GM18951 (cell line): ENCODE measurements around the gene EDNRB.

Experiments
- POLR2A ChIP-seq: IDR thresholded peaks from 4 replicates; pipeline ENCODE4 v1.6.1; 2011; ENCODE audit warnings: mild to moderate bottlenecking; ENCODE audit not compliant: insufficient read length, insufficient read depth; ENCODE audit errors: extremely low read depth
- in situ Hi-C: fragments of 300-500 bp; cut with MboI; formaldehyde crosslinking; loops from one replicate; pipeline ENCODE4 v1.12.0; 2022; ENCODE audit warnings: low sequenced_read_pairs, mixed read lengths, inconsistent platforms; ENCODE audit not compliant: unreplicated experiment

The EDNRB gene

DNA sequence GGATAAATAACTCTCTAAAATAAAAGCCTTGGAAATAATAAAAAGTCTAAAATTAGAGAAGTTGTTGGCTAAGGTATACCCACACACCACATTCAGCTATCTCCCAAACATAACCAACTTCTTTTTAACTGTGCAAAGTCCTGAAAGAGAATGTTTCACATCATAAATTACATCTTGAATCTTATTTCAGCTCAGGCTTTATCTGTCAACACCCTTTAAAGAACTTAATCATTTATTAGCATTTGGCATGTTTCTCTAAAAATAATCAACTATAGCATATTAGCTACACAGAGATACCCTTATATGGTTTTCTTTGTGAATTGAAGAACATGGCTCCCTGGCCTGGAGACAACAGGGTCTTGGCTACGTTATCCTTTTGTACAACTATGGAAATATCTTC lies 6.9 kb downstream of the EDNRB start:
- TF ChIP-seq POLR2A: no peak
- in situ Hi-C loops: no loop called here

DNA sequence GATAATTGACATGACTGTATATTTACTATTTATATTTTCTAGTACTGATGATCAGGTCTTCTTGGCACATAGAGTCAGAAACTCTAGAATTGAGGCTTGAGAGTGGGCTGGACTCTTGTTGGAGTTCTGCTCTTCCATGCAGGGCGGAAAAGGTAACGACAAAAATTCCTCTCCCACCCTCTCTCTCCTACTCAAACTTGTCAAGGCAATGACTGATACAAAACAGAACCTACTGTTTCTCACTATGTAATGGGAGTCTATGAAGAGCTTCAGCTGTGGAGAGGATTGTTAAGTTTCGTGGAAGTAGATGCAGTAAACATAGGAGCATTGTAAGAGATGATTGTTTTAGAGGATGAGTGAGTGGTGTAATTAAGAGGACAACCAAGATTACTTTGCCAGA lies 8.8 kb downstream of the EDNRB start:
- in situ Hi-C loops: no loop called here
- no peak for TF ChIP-seq POLR2A

DNA sequence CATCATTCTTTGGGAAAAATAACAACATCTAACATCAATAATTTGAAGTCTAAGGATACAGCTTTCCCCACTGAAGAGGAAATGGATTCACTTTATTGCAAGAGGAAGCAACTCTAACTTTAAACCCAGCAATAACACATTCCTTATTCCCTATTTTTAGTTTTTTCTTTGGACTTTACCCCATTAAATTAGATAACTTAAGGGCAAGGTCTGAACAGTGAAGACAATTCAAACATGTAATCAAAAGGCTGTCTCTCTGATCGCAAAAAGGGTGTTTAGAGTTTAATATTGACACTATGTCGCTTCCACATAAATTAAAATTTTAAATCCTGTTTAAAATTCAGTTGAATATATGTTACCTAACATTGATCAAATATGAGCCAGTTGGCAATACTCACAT lies 10.1 kb downstream of the EDNRB start:
- no peak for TF ChIP-seq POLR2A
- in situ Hi-C loops: no loop called here

DNA sequence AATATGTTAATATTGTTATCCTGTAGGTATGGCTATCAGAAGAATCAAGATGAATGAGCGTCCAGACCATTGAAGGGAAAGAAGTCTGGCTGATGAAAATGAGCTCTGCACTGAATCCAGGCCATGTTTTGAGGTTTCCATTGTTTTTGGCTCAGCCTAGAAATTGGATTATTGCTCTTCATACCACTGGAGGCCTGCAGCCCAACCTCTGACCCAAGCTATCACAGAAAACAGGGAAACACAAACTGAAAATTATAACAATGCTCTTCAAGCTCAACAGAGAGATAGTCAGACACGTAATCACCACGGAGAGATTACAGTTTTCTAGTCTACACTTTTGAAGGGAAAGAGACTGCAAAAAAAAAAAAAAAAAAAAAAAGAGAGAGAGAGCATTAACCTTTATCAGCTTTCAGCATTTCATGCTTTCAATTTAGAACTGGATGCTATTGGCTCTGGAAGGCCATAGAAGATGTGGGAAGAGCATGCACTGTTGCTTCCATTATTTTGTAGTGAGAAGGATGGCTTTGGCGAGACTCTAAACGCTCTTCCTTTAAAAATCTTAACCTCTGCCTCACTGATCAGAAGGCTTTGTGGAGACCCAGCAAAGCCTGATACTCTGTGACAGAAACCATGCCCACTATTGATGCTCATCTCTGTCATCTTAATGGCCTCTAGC lies 10.8 kb downstream of the EDNRB start:
- in situ Hi-C loops: no loop called here
- TF ChIP-seq POLR2A: no peak

DNA sequence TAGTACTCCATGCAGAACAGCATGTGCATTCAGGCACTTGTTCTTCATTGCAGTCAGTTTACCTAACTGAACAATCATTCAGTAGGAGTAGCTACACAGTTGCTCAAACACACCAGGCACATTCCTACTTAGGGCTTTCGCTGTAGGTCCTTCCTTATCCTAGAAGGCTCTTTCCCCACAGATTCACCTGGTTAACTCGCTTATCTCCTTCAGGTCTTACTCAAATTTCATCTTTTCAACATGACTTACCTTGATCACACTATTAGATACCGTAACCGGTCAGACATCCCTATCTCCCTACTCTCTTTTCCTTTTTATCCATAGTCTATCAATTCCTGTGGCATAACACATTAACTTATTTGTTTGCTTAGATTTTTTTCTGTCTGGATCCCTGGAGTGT lies 14.6 kb downstream of the EDNRB start:
- TF ChIP-seq POLR2A: no peak
- in situ Hi-C loops: no loop called here

DNA sequence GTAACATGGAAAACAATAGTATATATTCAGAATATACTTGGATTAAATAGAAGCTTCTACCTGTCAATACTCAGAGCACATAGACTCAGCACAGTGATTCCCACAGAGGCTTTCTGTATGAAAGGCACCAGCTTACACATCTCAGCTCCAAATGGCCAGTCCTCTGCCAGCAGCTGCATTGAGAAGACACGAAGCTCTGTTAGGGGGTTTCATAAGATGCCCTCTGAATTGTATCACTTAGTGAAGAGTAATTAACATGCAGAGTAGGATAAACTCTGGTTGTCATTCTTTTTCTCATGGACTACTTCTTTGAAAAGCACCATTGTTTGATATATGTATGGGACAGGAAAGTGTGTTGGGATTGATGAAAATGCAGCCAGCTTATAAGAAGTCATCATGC lies 15.2 kb downstream of the EDNRB start:
- no peak for TF ChIP-seq POLR2A
- in situ Hi-C loops: no loop called here

DNA sequence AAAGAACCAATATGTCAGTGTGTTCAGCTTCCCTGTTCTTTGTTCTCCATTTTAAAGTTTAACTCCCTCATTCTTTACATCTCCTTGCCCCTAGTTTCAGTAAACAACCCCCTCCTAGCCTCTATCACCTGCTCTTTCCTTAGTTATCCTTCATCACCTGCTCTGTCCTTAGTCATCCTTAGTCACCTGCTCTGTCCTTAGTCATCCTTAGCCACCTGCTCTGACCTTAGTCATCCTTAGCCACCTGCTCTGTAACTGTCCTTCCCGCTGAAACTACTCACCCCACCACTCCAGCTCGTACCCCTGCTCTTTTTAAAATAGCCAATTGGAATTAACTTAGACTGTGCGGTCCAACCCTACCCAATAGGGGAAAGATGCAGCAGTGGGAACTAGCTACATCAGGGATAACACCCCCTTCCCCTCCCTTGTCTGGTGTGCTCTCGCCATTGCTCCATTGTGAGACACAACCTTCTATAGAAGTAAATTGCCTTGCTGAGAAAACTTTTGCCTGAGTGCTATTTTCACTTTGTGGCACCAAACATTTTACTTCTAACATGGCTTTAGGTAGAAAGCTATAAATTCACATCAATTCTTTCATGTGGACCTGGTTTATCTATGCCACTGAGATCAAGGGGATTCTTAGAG lies 16.2 kb downstream of the EDNRB start:
- in situ Hi-C loops: no loop called here
- no peak for TF ChIP-seq POLR2A

DNA sequence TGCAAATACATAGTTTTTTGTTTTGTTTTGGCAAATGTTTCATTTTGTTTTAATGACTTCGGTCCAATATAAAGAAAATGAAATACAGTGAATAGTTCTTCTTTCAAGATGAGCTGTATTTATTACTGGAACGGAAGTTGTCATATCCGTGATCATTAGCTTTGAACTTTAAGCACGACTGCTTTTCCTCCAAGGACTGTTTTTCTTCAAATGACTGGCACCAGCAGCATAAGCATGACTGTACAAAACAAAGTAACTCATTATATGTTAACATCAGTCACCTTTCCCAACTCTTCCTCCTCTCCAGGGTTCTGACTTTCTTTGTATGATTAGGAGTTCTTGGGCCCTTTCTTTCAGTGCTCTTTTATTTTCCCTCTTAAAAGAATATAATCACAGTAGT lies 20.5 kb downstream of the EDNRB start:
- TF ChIP-seq POLR2A: no peak
- in situ Hi-C loops: no loop called here

DNA sequence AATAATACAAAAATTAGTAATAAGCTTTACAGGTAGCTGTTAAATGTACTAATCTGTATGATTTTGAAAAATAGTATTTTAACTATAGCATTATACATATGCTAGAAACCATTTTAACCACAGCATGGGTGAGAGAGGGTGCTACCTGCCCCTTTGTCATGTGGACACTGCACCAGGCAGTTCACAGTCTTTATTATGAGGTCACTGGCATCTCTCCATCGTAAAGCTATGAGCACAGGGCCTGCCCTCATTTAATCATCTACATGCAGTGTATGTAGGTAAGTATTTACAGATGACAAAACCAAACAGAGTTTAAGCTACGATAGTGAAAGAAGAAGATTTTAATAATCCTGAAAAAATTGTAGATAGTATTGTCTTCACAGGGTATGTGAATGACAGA lies 21.7 kb downstream of the EDNRB start:
- in situ Hi-C loops: no loop called here

DNA sequence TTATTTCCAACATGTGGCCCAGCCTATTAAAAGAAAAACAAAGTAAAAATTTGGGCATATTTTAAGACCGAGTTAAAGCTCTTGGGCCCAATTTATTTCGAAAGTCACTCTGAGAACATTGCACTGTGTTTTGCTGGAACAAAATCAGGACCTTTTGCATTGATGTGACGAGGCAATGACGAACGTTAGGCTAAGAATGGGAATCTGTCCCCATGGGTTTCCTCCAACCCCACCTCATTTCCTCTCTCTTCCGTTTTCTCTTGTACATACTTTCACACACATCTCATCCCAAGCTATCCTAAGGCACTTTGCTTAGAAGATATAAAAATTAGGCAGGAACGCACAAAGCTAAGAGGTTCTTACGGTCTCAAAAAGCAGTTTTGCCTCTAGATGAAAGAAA lies 22.1 kb downstream of the EDNRB start:
- TF ChIP-seq POLR2A: no peak
- in situ Hi-C loops: no loop called here

More for the DNA sequence above, 21.7 kb downstream of the EDNRB start:
- TF ChIP-seq POLR2A: no peak

DNA sequence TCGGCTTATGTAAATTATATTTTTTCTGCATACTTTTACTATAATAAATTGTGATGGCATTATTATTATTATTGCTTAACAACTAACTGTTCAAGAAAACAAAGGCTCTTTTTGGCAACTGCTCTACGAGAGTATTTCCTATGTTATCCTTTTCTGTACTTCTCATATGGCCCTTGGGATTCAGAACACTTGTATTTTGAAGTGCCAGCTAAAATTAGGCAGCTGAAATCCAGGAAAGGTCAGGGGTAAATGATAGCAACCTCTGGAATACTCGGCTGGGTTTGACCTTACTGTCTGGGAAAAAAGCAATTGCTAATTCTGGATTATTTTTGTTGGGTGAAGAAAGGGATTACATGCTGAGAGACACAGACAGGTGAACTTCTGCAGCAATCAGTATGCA lies 23.9 kb downstream of the EDNRB start:
- TF ChIP-seq POLR2A: no peak
- in situ Hi-C loops: no loop called here

DNA sequence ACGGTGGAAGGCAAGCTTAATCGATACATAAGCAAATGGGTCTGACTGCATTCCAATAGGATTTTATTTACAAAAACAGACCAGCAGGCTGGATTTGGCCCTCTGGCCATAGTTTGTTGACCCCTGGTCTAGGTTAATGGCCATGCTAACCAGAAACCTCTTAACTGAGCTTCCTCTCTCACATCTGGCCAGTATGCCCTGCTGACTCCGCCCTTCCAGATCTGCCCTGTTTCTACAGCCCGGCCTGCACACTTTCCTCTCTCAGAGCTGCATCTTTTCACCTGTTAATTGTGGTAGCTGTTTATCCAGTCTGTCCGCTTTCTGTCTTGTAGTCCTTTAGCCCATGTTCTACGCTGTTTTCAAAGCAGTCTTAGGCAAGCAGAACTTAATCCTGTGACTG lies 25.6 kb downstream of the EDNRB start:
- in situ Hi-C loops: no loop called here
- TF ChIP-seq POLR2A: no peak

DNA sequence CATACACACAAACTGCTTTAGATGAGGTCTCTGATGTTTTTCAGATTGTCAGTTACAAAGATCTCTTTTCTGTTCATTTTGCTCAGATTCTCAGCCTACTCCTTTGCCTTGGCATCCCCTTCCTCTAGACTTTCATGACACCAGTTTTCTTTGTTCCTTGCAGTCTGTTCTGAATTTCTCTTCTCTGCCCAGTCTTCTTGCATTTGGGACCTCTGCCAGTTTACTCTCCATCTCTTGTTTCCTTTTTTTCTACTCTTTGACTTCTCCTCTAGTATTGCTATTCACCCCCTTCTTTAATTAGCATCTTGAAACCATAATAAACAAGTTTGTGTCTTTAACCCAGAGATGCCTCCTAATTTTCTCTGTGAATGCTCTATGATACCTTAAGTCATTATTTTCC lies 26.1 kb downstream of the EDNRB start:
- in situ Hi-C loops: no loop called here
- TF ChIP-seq POLR2A: no peak

DNA sequence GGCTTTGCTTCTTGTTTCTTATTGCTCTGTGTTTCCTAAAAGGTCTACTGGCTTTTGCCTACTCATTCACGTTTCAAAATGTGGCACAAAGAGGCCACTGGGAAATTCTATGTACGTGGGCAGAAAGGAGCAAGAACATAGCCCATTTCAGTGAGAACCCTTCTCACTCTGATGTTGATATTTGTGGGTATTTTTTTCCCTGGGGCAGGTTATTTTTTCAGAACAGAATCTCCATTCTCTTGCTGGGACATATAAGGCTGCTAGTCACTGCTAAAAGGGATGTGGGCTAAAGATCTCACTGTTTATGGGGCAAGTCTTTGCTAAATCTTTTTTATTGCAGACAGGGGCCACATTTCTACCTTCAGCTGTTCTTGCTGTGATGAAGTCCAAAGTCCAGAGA lies 27.1 kb downstream of the EDNRB start:
- in situ Hi-C loops: no loop called here
- no peak for TF ChIP-seq POLR2A
